Measurements from ENCODE around the gene CTSH. TPM values are rescaled to one million over a fixed set of nuclear protein-coding genes. Genes with fewer than 3 reads are reported as not detected.

CTSH gene
- total RNA-seq, 1 experiment from 2014 or later: 20.4 TPM

DNA sequence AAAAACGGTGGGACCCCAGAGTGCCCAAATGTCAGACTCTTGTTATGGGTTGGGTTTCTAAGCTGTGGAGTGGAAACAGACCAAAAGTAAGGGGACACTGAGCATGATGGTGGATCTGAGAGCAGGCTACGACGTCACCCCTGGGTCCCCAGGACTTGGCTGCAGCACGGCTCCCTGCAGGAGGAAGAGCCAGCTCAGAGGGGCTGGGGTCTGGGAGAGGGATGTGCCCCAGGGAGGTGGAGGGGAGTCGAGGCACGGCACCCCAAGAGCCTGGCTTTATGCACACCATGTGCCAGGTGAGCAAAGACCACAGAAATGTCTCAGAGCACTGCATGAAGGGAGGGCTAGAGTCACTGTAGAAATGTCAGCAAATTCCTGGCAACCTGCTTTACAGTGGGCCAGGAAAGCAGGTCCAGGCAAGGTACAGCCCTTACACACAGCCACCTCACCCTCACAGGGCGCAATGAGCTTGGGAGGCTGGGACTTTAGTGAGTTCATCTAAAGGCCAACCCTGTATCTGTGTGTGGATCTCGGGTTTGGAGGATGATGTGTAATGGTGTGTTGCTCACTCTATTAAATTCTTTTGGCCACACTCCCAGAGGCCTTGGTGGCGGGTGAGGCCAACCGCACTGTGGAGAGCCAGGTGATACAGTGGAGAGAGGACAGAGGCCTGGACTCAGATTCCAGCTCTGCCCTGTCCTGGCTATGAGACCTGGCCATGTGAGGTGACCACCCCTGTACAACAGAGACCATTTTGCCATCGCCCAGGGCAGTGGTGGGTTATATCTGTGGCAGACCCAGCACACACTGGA, 14.1 kb downstream of the CTSH start:
- no peak for ATAC-seq
- Mint-ChIP-seq H3K4me3 (no peak overlapping the region), H3K27ac (no peak overlapping the region), H3K27me3 (ENCODE audit: low read depth) (no peaks in the 10 kb centered on the region), H3K4me1 (peaks cover 2% of the 10 kb centered on the region; the same call in 1 of the 2 replicates), H3K36me3 (peaks cover 6% of the 10 kb centered on the region), H3K9me3 (no peaks in the 10 kb centered on the region)
- no peak for DNase-seq (ENCODE audit: low spot score)
- TF ChIP-seq, protein P1, sequence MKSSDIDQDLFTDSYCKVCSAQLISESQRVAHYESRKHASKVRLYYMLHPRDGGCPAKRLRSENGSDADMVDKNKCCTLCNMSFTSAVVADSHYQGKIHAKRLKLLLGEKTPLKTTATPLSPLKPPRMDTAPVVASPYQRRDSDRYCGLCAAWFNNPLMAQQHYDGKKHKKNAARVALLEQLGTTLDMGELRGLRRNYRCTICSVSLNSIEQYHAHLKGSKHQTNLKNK (CRISPR knock-in tag; IDR thresholded peaks at IDR 0.05): no peak
- TF ChIP-seq, protein P2, sequence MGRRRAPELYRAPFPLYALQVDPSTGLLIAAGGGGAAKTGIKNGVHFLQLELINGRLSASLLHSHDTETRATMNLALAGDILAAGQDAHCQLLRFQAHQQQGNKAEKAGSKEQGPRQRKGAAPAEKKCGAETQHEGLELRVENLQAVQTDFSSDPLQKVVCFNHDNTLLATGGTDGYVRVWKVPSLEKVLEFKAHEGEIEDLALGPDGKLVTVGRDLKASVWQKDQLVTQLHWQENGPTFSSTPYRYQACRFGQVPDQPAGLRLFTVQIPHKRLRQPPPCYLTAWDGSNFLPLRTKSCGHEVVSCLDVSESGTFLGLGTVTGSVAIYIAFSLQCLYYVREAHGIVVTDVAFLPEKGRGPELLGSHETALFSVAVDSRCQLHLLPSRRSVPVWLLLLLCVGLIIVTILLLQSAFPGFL (CRISPR knock-in tag; IDR thresholded peaks at IDR 0.05; ENCODE audit: borderline replicate concordance): no peak
- TF ChIP-seq, protein P3, sequence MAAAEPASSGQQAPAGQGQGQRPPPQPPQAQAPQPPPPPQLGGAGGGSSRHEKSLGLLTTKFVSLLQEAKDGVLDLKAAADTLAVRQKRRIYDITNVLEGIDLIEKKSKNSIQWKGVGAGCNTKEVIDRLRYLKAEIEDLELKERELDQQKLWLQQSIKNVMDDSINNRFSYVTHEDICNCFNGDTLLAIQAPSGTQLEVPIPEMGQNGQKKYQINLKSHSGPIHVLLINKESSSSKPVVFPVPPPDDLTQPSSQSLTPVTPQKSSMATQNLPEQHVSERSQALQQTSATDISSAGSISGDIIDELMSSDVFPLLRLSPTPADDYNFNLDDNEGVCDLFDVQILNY (CRISPR knock-in tag; IDR thresholded peaks at IDR 0.05): no peak
- TF ChIP-seq ZNF416 (CRISPR knock-in tag; IDR thresholded peaks at IDR 0.05) (no peak), MYBL2 (CRISPR knock-in tag; IDR thresholded peaks at IDR 0.05) (no peak)
- TF ChIP-seq, protein P4, sequence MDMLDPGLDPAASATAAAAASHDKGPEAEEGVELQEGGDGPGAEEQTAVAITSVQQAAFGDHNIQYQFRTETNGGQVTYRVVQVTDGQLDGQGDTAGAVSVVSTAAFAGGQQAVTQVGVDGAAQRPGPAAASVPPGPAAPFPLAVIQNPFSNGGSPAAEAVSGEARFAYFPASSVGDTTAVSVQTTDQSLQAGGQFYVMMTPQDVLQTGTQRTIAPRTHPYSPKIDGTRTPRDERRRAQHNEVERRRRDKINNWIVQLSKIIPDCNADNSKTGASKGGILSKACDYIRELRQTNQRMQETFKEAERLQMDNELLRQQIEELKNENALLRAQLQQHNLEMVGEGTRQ (CRISPR knock-in tag; IDR thresholded peaks at IDR 0.05): no peak
- TF ChIP-seq, protein P5, sequence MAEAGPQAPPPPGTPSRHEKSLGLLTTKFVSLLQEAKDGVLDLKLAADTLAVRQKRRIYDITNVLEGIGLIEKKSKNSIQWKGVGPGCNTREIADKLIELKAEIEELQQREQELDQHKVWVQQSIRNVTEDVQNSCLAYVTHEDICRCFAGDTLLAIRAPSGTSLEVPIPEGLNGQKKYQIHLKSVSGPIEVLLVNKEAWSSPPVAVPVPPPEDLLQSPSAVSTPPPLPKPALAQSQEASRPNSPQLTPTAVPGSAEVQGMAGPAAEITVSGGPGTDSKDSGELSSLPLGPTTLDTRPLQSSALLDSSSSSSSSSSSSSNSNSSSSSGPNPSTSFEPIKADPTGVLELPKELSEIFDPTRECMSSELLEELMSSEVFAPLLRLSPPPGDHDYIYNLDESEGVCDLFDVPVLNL (CRISPR knock-in tag; IDR thresholded peaks at IDR 0.05; ENCODE audit: borderline replicate concordance, low read depth): no peak
- TF ChIP-seq, protein P6, sequence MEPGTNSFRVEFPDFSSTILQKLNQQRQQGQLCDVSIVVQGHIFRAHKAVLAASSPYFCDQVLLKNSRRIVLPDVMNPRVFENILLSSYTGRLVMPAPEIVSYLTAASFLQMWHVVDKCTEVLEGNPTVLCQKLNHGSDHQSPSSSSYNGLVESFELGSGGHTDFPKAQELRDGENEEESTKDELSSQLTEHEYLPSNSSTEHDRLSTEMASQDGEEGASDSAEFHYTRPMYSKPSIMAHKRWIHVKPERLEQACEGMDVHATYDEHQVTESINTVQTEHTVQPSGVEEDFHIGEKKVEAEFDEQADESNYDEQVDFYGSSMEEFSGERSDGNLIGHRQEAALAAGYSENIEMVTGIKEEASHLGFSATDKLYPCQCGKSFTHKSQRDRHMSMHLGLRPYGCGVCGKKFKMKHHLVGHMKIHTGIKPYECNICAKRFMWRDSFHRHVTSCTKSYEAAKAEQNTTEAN (CRISPR knock-in tag; IDR thresholded peaks at IDR 0.05): no peak
- CTCF ChIA-PET: no interaction called here
- POLR2A ChIA-PET: no interaction called here

DNA sequence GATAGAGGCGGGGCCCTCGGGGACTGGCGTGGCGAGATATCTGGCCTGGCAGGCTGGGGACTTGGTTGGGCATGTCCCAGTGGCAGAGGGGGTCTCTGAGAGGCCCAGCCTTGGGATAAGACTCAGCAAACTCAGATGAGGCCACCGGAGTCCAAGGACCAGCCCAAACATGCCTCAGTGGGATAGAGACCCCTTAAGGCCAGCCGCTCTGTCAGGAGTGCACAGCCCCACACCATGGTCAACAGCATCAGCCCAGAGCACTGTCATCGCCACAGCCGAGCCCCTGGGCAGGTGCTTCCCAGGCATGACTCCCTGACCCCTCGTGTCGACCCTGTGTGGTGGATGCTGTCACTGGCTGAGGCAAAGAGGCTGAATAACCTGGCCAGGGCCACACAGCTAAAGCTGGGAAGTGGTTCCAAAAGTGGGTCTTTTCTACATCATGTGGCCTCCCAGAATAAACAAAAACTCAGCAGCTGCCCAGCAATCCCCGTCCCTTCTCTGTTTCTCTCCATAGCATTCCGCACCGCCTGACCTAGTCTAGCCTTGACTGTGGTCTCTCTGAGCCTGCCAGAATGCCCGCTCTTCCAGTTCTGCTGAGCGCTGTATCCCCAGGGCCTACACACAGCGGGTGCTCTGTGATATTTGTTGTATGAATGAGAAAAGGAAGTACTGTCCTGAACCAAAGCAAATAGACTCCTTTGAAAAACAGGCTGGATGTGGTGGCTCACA, 15.1 kb downstream of the CTSH start:
- H3K27me3 Mint-ChIP-seq (ENCODE audit: low read depth): no peaks in the 10 kb centered on the region
- H3K9me3 Mint-ChIP-seq: no peaks in the 10 kb centered on the region
- DNase-seq (ENCODE audit: low spot score) (no peak), ATAC-seq (no peak)
- peaks cover 2% of the 10 kb centered on the region; the same call in 1 of the 2 replicates for H3K4me1 Mint-ChIP-seq
- 0 out of 2 replicates have a peak overlapping the region, but pooled peaks have one; percentile 27 for H3K27ac Mint-ChIP-seq
- POLR2A ChIA-PET: no interaction called here
- CTCF ChIA-PET: no interaction called here
- H3K36me3 Mint-ChIP-seq: peaks cover 6% of the 10 kb centered on the region
- H3K4me3 Mint-ChIP-seq: no peak overlapping the region
- TF ChIP-seq IRF2 (CRISPR knock-in tag; IDR thresholded peaks at IDR 0.05; ENCODE audit: borderline replicate concordance, low read depth) (no peak), SMAD3 (CRISPR knock-in tag; IDR thresholded peaks at IDR 0.05; ENCODE audit: borderline replicate concordance) (no peak), ATF1 (CRISPR knock-in tag; IDR thresholded peaks at IDR 0.05) (no peak), HMGA2 (CRISPR knock-in tag; IDR thresholded peaks at IDR 0.05) (no peak), ZNF416 (CRISPR knock-in tag; IDR thresholded peaks at IDR 0.05) (no peak), ZNF263 (CRISPR knock-in tag; IDR thresholded peaks at IDR 0.05; ENCODE audit: low read depth) (no peak), TP53 (CRISPR knock-in tag; IDR thresholded peaks at IDR 0.05) (no peak), ETV6 (CRISPR knock-in tag; IDR thresholded peaks at IDR 0.05) (no peak), JAZF1 (CRISPR knock-in tag; IDR thresholded peaks at IDR 0.05) (no peak), ESRRA (CRISPR knock-in tag; IDR thresholded peaks at IDR 0.05; ENCODE audit: borderline replicate concordance) (no peak)
- TF ChIP-seq, protein P1 (CRISPR knock-in tag; IDR thresholded peaks at IDR 0.05): no peak
- TF ChIP-seq, protein P7, sequence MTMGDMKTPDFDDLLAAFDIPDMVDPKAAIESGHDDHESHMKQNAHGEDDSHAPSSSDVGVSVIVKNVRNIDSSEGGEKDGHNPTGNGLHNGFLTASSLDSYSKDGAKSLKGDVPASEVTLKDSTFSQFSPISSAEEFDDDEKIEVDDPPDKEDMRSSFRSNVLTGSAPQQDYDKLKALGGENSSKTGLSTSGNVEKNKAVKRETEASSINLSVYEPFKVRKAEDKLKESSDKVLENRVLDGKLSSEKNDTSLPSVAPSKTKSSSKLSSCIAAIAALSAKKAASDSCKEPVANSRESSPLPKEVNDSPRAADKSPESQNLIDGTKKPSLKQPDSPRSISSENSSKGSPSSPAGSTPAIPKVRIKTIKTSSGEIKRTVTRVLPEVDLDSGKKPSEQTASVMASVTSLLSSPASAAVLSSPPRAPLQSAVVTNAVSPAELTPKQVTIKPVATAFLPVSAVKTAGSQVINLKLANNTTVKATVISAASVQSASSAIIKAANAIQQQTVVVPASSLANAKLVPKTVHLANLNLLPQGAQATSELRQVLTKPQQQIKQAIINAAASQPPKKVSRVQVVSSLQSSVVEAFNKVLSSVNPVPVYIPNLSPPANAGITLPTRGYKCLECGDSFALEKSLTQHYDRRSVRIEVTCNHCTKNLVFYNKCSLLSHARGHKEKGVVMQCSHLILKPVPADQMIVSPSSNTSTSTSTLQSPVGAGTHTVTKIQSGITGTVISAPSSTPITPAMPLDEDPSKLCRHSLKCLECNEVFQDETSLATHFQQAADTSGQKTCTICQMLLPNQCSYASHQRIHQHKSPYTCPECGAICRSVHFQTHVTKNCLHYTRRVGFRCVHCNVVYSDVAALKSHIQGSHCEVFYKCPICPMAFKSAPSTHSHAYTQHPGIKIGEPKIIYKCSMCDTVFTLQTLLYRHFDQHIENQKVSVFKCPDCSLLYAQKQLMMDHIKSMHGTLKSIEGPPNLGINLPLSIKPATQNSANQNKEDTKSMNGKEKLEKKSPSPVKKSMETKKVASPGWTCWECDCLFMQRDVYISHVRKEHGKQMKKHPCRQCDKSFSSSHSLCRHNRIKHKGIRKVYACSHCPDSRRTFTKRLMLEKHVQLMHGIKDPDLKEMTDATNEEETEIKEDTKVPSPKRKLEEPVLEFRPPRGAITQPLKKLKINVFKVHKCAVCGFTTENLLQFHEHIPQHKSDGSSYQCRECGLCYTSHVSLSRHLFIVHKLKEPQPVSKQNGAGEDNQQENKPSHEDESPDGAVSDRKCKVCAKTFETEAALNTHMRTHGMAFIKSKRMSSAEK (CRISPR knock-in tag; IDR thresholded peaks at IDR 0.05; ENCODE audit: borderline replicate concordance): no peak
- TF ChIP-seq, protein P8, sequence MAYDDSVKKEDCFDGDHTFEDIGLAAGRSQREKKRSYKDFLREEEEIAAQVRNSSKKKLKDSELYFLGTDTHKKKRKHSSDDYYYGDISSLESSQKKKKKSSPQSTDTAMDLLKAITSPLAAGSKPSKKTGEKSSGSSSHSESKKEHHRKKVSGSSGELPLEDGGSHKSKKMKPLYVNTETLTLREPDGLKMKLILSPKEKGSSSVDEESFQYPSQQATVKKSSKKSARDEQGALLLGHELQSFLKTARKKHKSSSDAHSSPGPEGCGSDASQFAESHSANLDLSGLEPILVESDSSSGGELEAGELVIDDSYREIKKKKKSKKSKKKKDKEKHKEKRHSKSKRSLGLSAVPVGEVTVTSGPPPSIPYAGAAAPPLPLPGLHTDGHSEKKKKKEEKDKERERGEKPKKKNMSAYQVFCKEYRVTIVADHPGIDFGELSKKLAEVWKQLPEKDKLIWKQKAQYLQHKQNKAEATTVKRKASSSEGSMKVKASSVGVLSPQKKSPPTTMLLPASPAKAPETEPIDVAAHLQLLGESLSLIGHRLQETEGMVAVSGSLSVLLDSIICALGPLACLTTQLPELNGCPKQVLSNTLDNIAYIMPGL (CRISPR knock-in tag; IDR thresholded peaks at IDR 0.05): no peak
